ENCODE results near the gene SCD5.

DNA sequence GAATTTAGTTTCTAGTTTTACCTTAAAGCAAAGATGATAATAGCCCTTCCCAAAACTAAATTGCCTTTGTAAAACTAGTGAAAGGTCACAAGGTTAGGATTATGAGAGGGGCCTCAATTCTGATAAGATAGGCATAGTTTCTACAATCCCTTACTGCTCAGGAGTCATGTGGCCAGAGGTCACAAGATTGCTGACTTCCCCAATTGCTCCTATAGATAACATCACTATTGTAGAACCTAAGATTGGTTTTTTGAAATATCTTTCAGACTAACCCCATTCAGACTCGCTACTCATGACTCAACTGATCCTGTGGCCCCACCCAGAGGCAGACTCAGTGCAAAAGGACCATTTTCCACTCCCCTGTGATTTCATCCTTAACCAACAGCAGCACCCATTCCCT, 70.3 kb downstream of the SCD5 start:
- TF ChIP-seq POLR2AphosphoS5 (IDR thresholded peaks at IDR 0.05; ENCODE audit: low read depth, low read length) (no peak), POLR2A (IDR thresholded peaks at IDR 0.05; ENCODE audit: low read depth, low read length) (no peak), TAF1 (IDR thresholded peaks at IDR 0.05; ENCODE audit: borderline replicate concordance, low read depth, low read length) (no peak)
